T-cell (primary cell): ENCODE results near the gene DCP1B. TPM values are rescaled to one million over a fixed set of nuclear protein-coding genes. Genes with fewer than 3 reads are reported as not detected.

ENCODE experiments used
- ATAC-seq, 4 experiments: fragments of 200-7000 bp in 3 of 4; fragments of 150-1000 bp in 1 of 4; cut with Tn5 transposase; replicated peaks in 1 of 4; 1 replicate in 3 of 4; 2 replicates in 1 of 4; pipeline ENCODE4 v1.10.0; 2021; ENCODE audit warnings: moderate library complexity in 3 of 4, mild to moderate bottlenecking in 2 of 4, moderate number of reproducible peaks in 1 of 4
- CTCF ChIA-PET, 2 donors: fragments of 300-600 bp; sonication (Branson Sonifier 250); formaldehyde crosslinking; loops; one replicate each; lab custom pipeline; 2022; ENCODE audit warnings: antibody characterized with exemption in 2 of 2; lab: Charles Lee
- POLR2A ChIA-PET, 2 donors: fragments of 300-600 bp; sonication (Branson Sonifier 250); formaldehyde crosslinking; loops; one replicate each; lab custom pipeline; 2022; ENCODE audit warnings: antibody characterized with exemption in 2 of 2; lab: Charles Lee
- DNase-seq, 35 experiments: peaks; one replicate each; pipeline versions ENCODE4 v3.0.0 to v3.0.0-alpha.2; 2013 to 2023
- H3K27ac ChIP-seq: one replicate; pipeline ENCODE4 v1.5.1; 2013; ENCODE audit warnings: low read length
- H3K27me3 ChIP-seq, 2 experiments: replicated peaks in 1 of 2; 1 replicate in 1 of 2; 2 replicates in 1 of 2; pipeline versions ENCODE4 v1.6.1 to v1.7.0; 2013; ENCODE audit warnings: low read length in 1 of 2, mixed read lengths in 1 of 2; ENCODE audit not compliant: control insufficient read depth in 2 of 2, insufficient read depth in 2 of 2; ENCODE audit errors: extremely low read depth in 1 of 2
- H3K36me3 ChIP-seq, 2 donors: 1 replicate in 1 of 2; 2 replicates in 1 of 2; pipeline versions ENCODE4 v1.6.1 to v1.7.0; 2013; ENCODE audit warnings: low read length in 1 of 2; ENCODE audit not compliant: control insufficient read depth in 2 of 2, insufficient read depth in 1 of 2; ENCODE audit errors: extremely low read depth in 1 of 2
- H3K4me1 ChIP-seq, 2 experiments: 1 replicate in 1 of 2; 2 replicates in 1 of 2; pipeline versions ENCODE4 v1.6.1 to v1.7.0; 2013; ENCODE audit warnings: low read length in 2 of 2, mixed read lengths in 1 of 2; ENCODE audit not compliant: insufficient read depth in 2 of 2, control insufficient read depth in 1 of 2; ENCODE audit errors: extremely low read depth in 1 of 2
- H3K4me3 ChIP-seq, 2 donors: 1 replicate in 1 of 2; 2 replicates in 1 of 2; pipeline versions ENCODE4 v1.5.1 to v1.7.0; 2013; ENCODE audit warnings: mild to moderate bottlenecking in 2 of 2, low read length in 1 of 2, moderate library complexity in 1 of 2; ENCODE audit not compliant: control insufficient read depth in 1 of 2; ENCODE audit errors: extremely low read depth in 1 of 2
- H3K9me3 ChIP-seq: 2 replicates; pipeline ENCODE4 v1.7.0; 2013
- H3K27ac Mint-ChIP-seq, 2 donors: one replicate each; pipeline ENCODE4 v1.8.0; 2020 to 2021; ENCODE audit warnings: mild to moderate bottlenecking in 2 of 2, mixed read lengths in 2 of 2
- H3K27me3 Mint-ChIP-seq, 2 donors: one replicate each; pipeline ENCODE4 v1.8.0; 2021 to 2022; ENCODE audit warnings: mixed read lengths in 2 of 2
- H3K36me3 Mint-ChIP-seq: one replicate; pipeline ENCODE4 v1.8.0; 2021; ENCODE audit warnings: mixed read lengths
- H3K4me1 Mint-ChIP-seq, 3 donors: one replicate each; pipeline ENCODE4 v1.8.0; 2020 to 2022; ENCODE audit warnings: mixed read lengths in 3 of 3, mild to moderate bottlenecking in 1 of 3
- H3K4me3 Mint-ChIP-seq, 3 donors: one replicate each; pipeline ENCODE4 v1.8.0; 2020 to 2022; ENCODE audit warnings: mild to moderate bottlenecking in 3 of 3, mixed read lengths in 3 of 3, moderate library complexity in 3 of 3
- H3K9me3 Mint-ChIP-seq, 3 donors: one replicate each; pipeline ENCODE4 v1.8.0; 2020 to 2022; ENCODE audit warnings: mixed read lengths in 3 of 3
- WGBS: methylation state at CpG from one replicate; pipeline ENCODE4 v1.1.5; 2013; ENCODE audit warnings: missing lambda C conversion rate; ENCODE audit not compliant: insufficient coverage; 5-methylcytosine and 5-hydroxymethylcytosine counted together
- total RNA-seq, 35 experiments: library from RNA in 6 of 35; stranded (reverse) in 6 of 35; fragments of 120-200 nt in 1 of 35; gene quantifications; one replicate each; pipeline versions ENCODE4 v1.2.1 to v1.2.4 and lab custom pipeline; 2013 to 2026

DCP1B gene
- total RNA-seq, 5 donors from 2014 or later (not counting 1 experiment from before 2014, with no cell fraction given), result 10.5 to 24.2 (median 20.3) TPM

DNA sequence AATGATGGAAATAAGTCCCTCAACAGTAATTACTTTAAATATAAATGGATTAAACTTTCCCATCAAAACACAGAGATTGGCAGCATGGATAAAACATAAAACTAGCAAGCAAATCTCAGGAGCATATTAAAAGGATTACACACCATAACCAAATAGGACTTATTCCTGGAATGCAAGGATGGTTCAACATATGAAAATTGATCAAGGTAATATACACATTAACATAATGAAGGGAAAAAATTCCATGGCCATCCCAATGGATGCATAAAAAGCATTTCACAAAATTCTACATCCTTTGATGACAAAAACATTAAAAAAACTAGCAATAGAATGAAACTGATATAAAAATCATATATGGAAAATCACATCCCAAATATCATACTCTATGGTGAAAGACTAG is 99.4 kb downstream of the DCP1B start:
- no peaks in the 10 kb centered on the region for H3K36me3 Mint-ChIP-seq
- Histone ChIP-seq H3K27ac (no peak overlapping the region), H3K9me3 (peaks cover 3% of the 10 kb centered on the region), H3K36me3 (no peaks in the 10 kb centered on the region), H3K27me3 (peaks cover 0 to 15% of the 10 kb centered on the region in 2 experiments), H3K4me3 (no peak overlapping the region), H3K4me1 (peaks cover 0 to 10% of the 10 kb centered on the region in 2 experiments)
- H3K27ac Mint-ChIP-seq, result no peak overlapping the region
- DNase-seq, result no peak
- H3K4me1 Mint-ChIP-seq, result peaks cover 4 to 11% (median 5%) of the 10 kb centered on the region in 3 donors
- H3K9me3 Mint-ChIP-seq, result peaks cover 16 to 52% (median 35%) of the 10 kb centered on the region in 3 donors
- no peak overlapping the region for H3K4me3 Mint-ChIP-seq
- ChIA-PET CTCF (interaction anchor here (0.6 kb wide), 2 partner anchors 29 to 54 kb away, joined by 3 read pairs; no protein-coding TSS in a partner anchor), POLR2A (no interaction called here)
- ATAC-seq, result no peak
- peaks cover 10 to 11% of the 10 kb centered on the region in 2 donors for H3K27me3 Mint-ChIP-seq

GRCh38 chr12:1896964-1897363 is 107.3 kb downstream of the DCP1B start:
- no peak for DNase-seq
- 77% methylated on average over 5 of the region's 5 CpGs for WGBS
- Mint-ChIP-seq H3K9me3 (peaks cover 5 to 16% (median 8%) of the 10 kb centered on the region in 3 donors), H3K27ac (no peak overlapping the region), H3K27me3 (peaks cover 13 to 22% of the 10 kb centered on the region in 2 donors), H3K4me1 (no peaks in the 10 kb centered on the region), H3K36me3 (no peaks in the 10 kb centered on the region), H3K4me3 (no peak overlapping the region)
- ChIA-PET POLR2A (no interaction called here), CTCF (no interaction called here)
- no peak overlapping the region for H3K4me3 ChIP-seq
- H3K36me3 ChIP-seq, result no peaks in the 10 kb centered on the region
- no peak overlapping the region for H3K27ac ChIP-seq
- no peak for ATAC-seq
- H3K9me3 ChIP-seq, result no peaks in the 10 kb centered on the region
- H3K27me3 ChIP-seq, result no peaks in the 10 kb centered on the region
- no peaks in the 10 kb centered on the region for H3K4me1 ChIP-seq

Other genes with a start within 250 kb of the DCP1B start
- gene LRTM2, start 183.9 kb downstream of the DCP1B start, total RNA-seq, result not detected
- gene CACNA2D4, start 85.8 kb downstream of the DCP1B start, total RNA-seq, result 10 to 100 TPM; 10.2 to 14.8 (median 12.1) TPM
- gene CACNA1C, start 48.5 kb upstream of the DCP1B start, total RNA-seq, result under 1 TPM; 0.10 to 0.26 (median 0.16) TPM